Omental fat pad (tissue), 4 donors: ENCODE data around the gene HOXC6. TPM values are rescaled to one million over a fixed set of nuclear protein-coding genes. Genes with fewer than 3 reads are reported as not detected.

Source experiments
- ATAC-seq: fragments of 150-250 bp; one replicate; pipeline ENCODE4 v1.9.1; 2016; ENCODE audit warnings: mild to moderate bottlenecking, moderate library complexity; ENCODE audit not compliant: low FRiP score
- DNase-seq: peaks from one replicate; pipeline ENCODE4 v3.0.0-alpha.2; 2019; ENCODE audit warnings: low spot score
- CTCF ChIP-seq, 3 donors: fragments of 450-650 bp; IDR thresholded peaks; one replicate each; pipeline ENCODE4 v1.5.1; 2016 to 2017; ENCODE audit warnings: antibody characterized with exemption in 3 of 3, mild to moderate bottlenecking in 3 of 3, moderate library complexity in 2 of 3
- total RNA-seq, 4 donors: library from RNA; depleted of rRNA; stranded (reverse); fragments of >200 nt; gene quantifications; one replicate each; pipeline ENCODE4 v1.1.0, GENCODE V29; 2016

Gene HOXC6
- total RNA-seq, 4 donors from 2014 or later = 0.24 to 1.7 (median 1.2) TPM

GRCh38 chr12:53982648-53983567, 45.3 kb upstream of the HOXC6 start:
- DNase-seq = no peak
- no peak for ATAC-seq
- no peak for TF ChIP-seq CTCF (IDR thresholded peaks at IDR 0.05)

- TF ChIP-seq CTCF (IDR thresholded peaks at IDR 0.05) = no peak
- DNase-seq = no peak
- ATAC-seq = no peak
These were observed 44.7 kb upstream of the HOXC6 start for GRCh38 chr12:53983568-53983949.

- TF ChIP-seq CTCF (IDR thresholded peaks at IDR 0.05) = no peak
- ATAC-seq = no peak
- no peak for DNase-seq
These were observed 44.2 kb upstream of the HOXC6 start for GRCh38 chr12:53983950-53984572.

- ATAC-seq (peak; percentile 59), DNase-seq (peak; percentile 91)
- TF ChIP-seq CTCF (IDR thresholded peaks at IDR 0.05) = no peak
These were observed 43.1 kb upstream of the HOXC6 start, which contains the start of gene HOXC10 for GRCh38 chr12:53984901-53985691. HOXC10 (plus strand) TSS chr12:53985146; CDS start chr12:53985260, 114 bp downstream.

- no peak for TF ChIP-seq CTCF (IDR thresholded peaks at IDR 0.05)
- DNase-seq (no peak), ATAC-seq (no peak)
These were observed 42.6 kb upstream of the HOXC6 start for GRCh38 chr12:53985692-53985993.

GRCh38 chr12:53985994-53986685, 42.1 kb upstream of the HOXC6 start:
- no peak for TF ChIP-seq CTCF (IDR thresholded peaks at IDR 0.05)
- DNase-seq (no peak), ATAC-seq (no peak)
